ENCODE measurements around the gene MIPOL1. TPM values are rescaled to one million over a fixed set of nuclear protein-coding genes. Genes with fewer than 3 reads are reported as not detected.

The MIPOL1 gene
- 16.2 and 80.1 TPM in 2 replicates for total RNA-seq (2011; cell fraction: chromatin; rRNA removed; ENCODE audit: low replicate concordance)
- 8.0 and 9.2 TPM in 2 replicates for total RNA-seq (2011; cell fraction: nucleolus; rRNA removed)
- total RNA-seq (2011; cell fraction: nucleoplasm; rRNA removed) = 15.2 and 29.5 TPM in 2 replicates
- 8.2 and 9.8 TPM in 2 replicates for total RNA-seq (2014; rRNA removed)
- total RNA-seq (2014; rRNA removed; fragmentation: Illumina TruSeq; extraction: Trizol) = 21.9 and 22.2 TPM in 2 replicates
- total RNA-seq (2015; rRNA removed; fragmentation: Illumina TruSeq; extraction: Trizol) = 16.8 and 21.1 TPM in 2 replicates
- 14.5 and 14.9 TPM in 2 replicates for total RNA-seq (2021)
- polyA plus RNA-seq (2011; rRNA removed) = 7.1 and 10.1 TPM in 2 replicates
- 0.95 and 1.4 TPM in 2 replicates for polyA plus RNA-seq (2011; cell fraction: cytosol; rRNA removed)
- polyA plus RNA-seq (2011; cell fraction: nucleus; rRNA removed) = 6.7 and 9.6 TPM in 2 replicates
- polyA plus RNA-seq (2012) = 5.5 and 9.7 TPM in 2 replicates
- polyA plus RNA-seq (2014; fragmentation: Illumina TruSeq; extraction: Trizol) = 11.4 and 12.4 TPM in 2 replicates
- 1 to 10 TPM; 6.7 to 9.5 TPM for polyA plus RNA-seq (2014; fragmentation: Nextera tagmentation; extraction: Ambion mirVana)
- 14.7 and 15.2 TPM in 2 replicates for polyA plus RNA-seq (2014; rRNA removed)
- polyA minus RNA-seq (2011; rRNA and poly(A)+ RNA removed) = 30.3 and 36.4 TPM in 2 replicates
- 7.3 and 7.9 TPM in 2 replicates for polyA minus RNA-seq (2011; cell fraction: cytosol; rRNA and poly(A)+ RNA removed)
- polyA minus RNA-seq (2011; cell fraction: nucleus; rRNA and poly(A)+ RNA removed) = 28.9 and 63.2 TPM in 2 replicates
- percentile 57 among the genes with signal in this experiment for Bru-seq, nascent RNA
- BruChase-seq, experiment 1, labeled RNA remaining after a 2-hour chase = percentile 63 among the genes with signal in this experiment
- BruChase-seq, experiment 2, labeled RNA remaining after a 6-hour chase = percentile 62 among the genes with signal in this experiment
- long read RNA-seq, experiment 1, full-length matches to known transcripts = 2 of 37 reads
- long read RNA-seq, experiment 1, partial matches to known transcripts = 3 of 37 reads
- long read RNA-seq, experiment 1, other reads (novel, unspliced or antisense) = 32 of 37 reads
- long read RNA-seq, experiment 2, partial matches to known transcripts = 1 of 4 reads
- long read RNA-seq, experiment 2, other reads (novel, unspliced or antisense) = 3 of 4 reads
- long read RNA-seq, experiment 3, partial matches to known transcripts = 1 of 11 reads
- long read RNA-seq, experiment 3, other reads (novel, unspliced or antisense) = 10 of 11 reads

- peak; percentile 93 for ATAC-seq
- Histone ChIP-seq H3K4me2 (ENCODE audit: insufficient read depth, low read length) (peak within 1 kb of the TSS; percentile 92), H2AFZ (ENCODE audit: low read depth, low read length) (peak within 1 kb of the TSS; percentile 88), H3K27me3 (ENCODE audit: control insufficient read depth in 2 of 2, insufficient read depth in 2 of 2, low read length in 2 of 2) (no peaks in the 10 kb centered on the region), H3K79me2 (ENCODE audit: control insufficient read depth, insufficient read depth, low read length) (peaks cover 55% of the 10 kb centered on the region), H4K20me1 (replicated peaks; ENCODE audit: control insufficient read depth, insufficient read depth, low read length) (no peaks in the 10 kb centered on the region), H3K9ac (ENCODE audit: insufficient read depth in 1 of 2, low read depth in 2 of 2, low read length in 2 of 2) (peak within 1 kb of the TSS; percentile 93 to 96), H3K4me1 (replicated peaks in 1 of 2; ENCODE audit: control insufficient read depth in 2 of 2, insufficient read depth in 2 of 2, low read length in 2 of 2) (peaks cover 6 to 8% of the 10 kb centered on the region in 2 experiments; a peak in 4 of 5 replicates), H3K9me3 (replicated peaks; ENCODE audit: control insufficient read depth, insufficient read depth, low read depth, low read length) (no peaks in the 10 kb centered on the region), H3K27ac (ENCODE audit: extremely low read depth, low read depth, low read length) (peak within 1 kb of the TSS; percentile 96), H3K36me3 (ENCODE audit: control insufficient read depth, insufficient read depth, low read length) (0 out of 3 replicates have a peak, but pooled peaks cover 2% of the 10 kb centered on the region), H3K4me3 (peak within 1 kb of the TSS; percentile 50), H3K9me1 (ENCODE audit: control insufficient read depth, insufficient read depth, low read length) (no peaks in the 10 kb centered on the region)
- peak; percentile 84 to 90 (median 85) for DNase-seq (ENCODE audit: extremely low read depth in 1 of 4, low spot score in 3 of 4)
- intact Hi-C loops (cut with micrococcal nuclease) = loop anchor here (1.0 to 10.0 kb wide), 4 partner anchors 25 to 223 kb away; partner anchors contain the start of gene SLC25A21
- BruUV-seq (replicated peaks) = TSS peak; percentile 91
- ChIA-PET POLR2A (interaction anchor here (0.5 to 1.5 kb wide), 15 partner anchors 11 to 841 kb away, joined by 3 to 10 read pairs (median 3); partner anchors contain the start of genes FOXA1 and SLC25A21), CTCF (ENCODE audit: low intra/inter-chr PET ratio) (interaction anchor here (0.7 to 2.0 kb wide), 3 partner anchors 30 to 47 kb away, joined by 3 to 10 read pairs (median 4); no protein-coding TSS in a partner anchor)
- peak; percentile 71 for FAIRE-seq
- WGBS (ENCODE audit: insufficient coverage, low coverage, missing lambda C conversion rate) = under 1% methylated on average over 38 of the region's 70 CpGs
- in situ Hi-C loops (cut with MboI) = no loop called here
- peak; percentile 81 for TF ChIP-seq L3MBTL2 (IDR thresholded peaks at IDR 0.05)
- no peak for TF ChIP-seq ZNF778 (CRISPR knock-in tag; IDR thresholded peaks at IDR 0.05)
- TF ChIP-seq ATF7 (IDR thresholded peaks at IDR 0.05) = peak; percentile 68
- TF ChIP-seq PRMT5 (CRISPR knock-in tag; IDR thresholded peaks at IDR 0.05) = no peak
- TF ChIP-seq ADNP (tag; IDR thresholded peaks at IDR 0.05) = no peak
- TF ChIP-seq RBM17 (IDR thresholded peaks at IDR 0.05; ENCODE audit: borderline replicate concordance, low read depth, low read length) = no peak
- peak; percentile 46; the same call in 1 of the 2 replicates for TF ChIP-seq CC2D1A (IDR thresholded peaks at IDR 0.05)
- TF ChIP-seq ZNF134 (CRISPR knock-in tag; conservative IDR thresholded peaks at IDR 0.05) = no peak
- TF ChIP-seq SIN3A (IDR thresholded peaks at IDR 0.05; ENCODE audit: borderline replicate concordance in 2 of 2, control insufficient read depth in 1 of 2, low read depth in 2 of 2, low read length in 2 of 2) = 0 out of 4 replicates have a peak, but pooled peaks of 1 of the 2 experiments have one; percentile 29
- peak; percentile 63 for TF ChIP-seq MEIS2 (IDR thresholded peaks at IDR 0.05; ENCODE audit: partially characterized antibody)
- no peak for TF ChIP-seq MAFG (tag; conservative IDR thresholded peaks at IDR 0.05)
- TF ChIP-seq UBTF (IDR thresholded peaks at IDR 0.05; ENCODE audit: borderline replicate concordance in 1 of 2, low read depth in 2 of 2, low read length in 2 of 2) = 0 out of 4 replicates have a peak, but pooled peaks of 1 of the 2 experiments have one; percentile 66
- TF ChIP-seq MTA1 (IDR thresholded peaks at IDR 0.05; ENCODE audit: borderline replicate concordance) = peak; percentile 78
These were observed at the start of gene MIPOL1 for GRCh38 chr14:37197421-37198272. Gene MIPOL1, plus strand, starts transcription at chr14:37197937. Its CDS starts 49,952 bp downstream, at chr14:37247889.

Data from K562 (cell line).